Adrenal gland (tissue), 12 donors: ENCODE data around the gene MPP2. TPM values are rescaled to one million over a fixed set of nuclear protein-coding genes. Genes with fewer than 3 reads are reported as not detected.

Source experiments
- DNase-seq, 7 donors: peaks; one replicate each; pipeline ENCODE4 v3.0.0-alpha.2; 2019 to 2020
- H3K27ac ChIP-seq, 5 donors: fragments of 200-600 bp; sonication (generic) in 4 of 5; 1 replicate in 3 of 5; 2 replicates in 2 of 5; pipeline versions ENCODE4 v1.5.1 to v1.8.0; 2016 to 2020; ENCODE audit warnings: mild to moderate bottlenecking in 1 of 5
- H3K27me3 ChIP-seq: fragments of 200-600 bp; 2 replicates; pipeline ENCODE4 v1.8.0; 2021
- H3K36me3 ChIP-seq, 2 donors: fragments of 200-600 bp; replicated peaks in 1 of 2; 1 replicate in 1 of 2; 2 replicates in 1 of 2; pipeline versions ENCODE4 v1.5.1 to v1.8.0; 2018 to 2022
- H3K4me1 ChIP-seq, 2 donors: fragments of 200-600 bp; replicated peaks in 1 of 2; 1 replicate in 1 of 2; 2 replicates in 1 of 2; pipeline versions ENCODE4 v1.5.1 to v1.8.0; 2018 to 2021
- H3K4me3 ChIP-seq, 4 donors: fragments of 200-600 bp; sonication (generic) in 3 of 4; one replicate each; pipeline ENCODE4 v1.5.1; 2016 to 2018
- H3K9me3 ChIP-seq, 3 donors: fragments of 200-600 bp; sonication (generic) in 1 of 3; replicated peaks in 1 of 3; 1 replicate in 2 of 3; 2 replicates in 1 of 3; pipeline versions ENCODE4 v1.5.1 to v1.8.0; 2016 to 2021
- CTCF ChIP-seq, 6 experiments: fragments of 450-650 bp in 4 of 6; fragments of 200-600 bp in 2 of 6; sonication (generic) in 1 of 6; IDR thresholded peaks; 1 replicate in 5 of 6; 2 replicates in 1 of 6; pipeline versions ENCODE4 v1.5.1 to v1.8.0; 2016 to 2021; ENCODE audit warnings: antibody characterized with exemption in 6 of 6, mild to moderate bottlenecking in 2 of 6, moderate library complexity in 1 of 6
- POLR2A ChIP-seq, 2 donors: fragments of 450-650 bp; IDR thresholded peaks; one replicate each; pipeline ENCODE4 v1.6.1; 2017; ENCODE audit warnings: antibody characterized with exemption in 2 of 2, mild to moderate bottlenecking in 2 of 2, moderate library complexity in 1 of 2
- WGBS, 4 donors: extraction: QIAGEN DNeasy Blood & Tissue Kit in 2 of 4; methylation state at CpG; one replicate each; pipeline versions ENCODE4 v1.1.5 to v1.1.7; 2013 to 2017; 5-methylcytosine and 5-hydroxymethylcytosine counted together
- intact Hi-C, 2 donors: fragments of 100-400 bp; cut with DNase I; formaldehyde crosslinking; loops; one replicate each; pipeline versions ENCODE4 v1.14.1 to v1.15.0; 2022 to 2023
- polyA plus RNA-seq, 3 donors: library from polyadenylated mRNA; stranded (reverse); fragments of 200-250 nt in 2 of 3; fragments of 350-450 nt in 1 of 3; fragmentation: Illumina TruSeq in 1 of 3; extraction: RNeasy Lipid Tissue Mini Kit (QIAGEN cat#74804) in 1 of 3; gene quantifications; one replicate each; pipeline ENCODE4 v1.2.3, GENCODE V29; 2013 to 2014
- total RNA-seq, 9 donors: library from RNA; depleted of rRNA in 4 of 9; stranded (reverse); fragments of >200 nt in 4 of 9; fragments of 120-200 nt in 1 of 9; fragmentation: NEBNext Ultra II Directional in 1 of 9; extraction: Animal tissue kit (Norgen Biotek cat#: 25700) in 1 of 9; gene quantifications; one replicate each; pipeline versions ENCODE4 v1.1.0 to v1.2.4, GENCODE V29; 2013 to 2023
- donor health status: healthy with polysubstance abuse.
- donor health status: Bipolar disorder and iron deficiency.
- donor health status: DM: yes; HTN: yes; CAD: no.
- donor health status: DM: no; HTN: no; CAD: no.
- donor health status: DM: no; HTN: no; CAD: no.
- donor health status: DM: yes; HTN: yes; CAD: no.

Gene MPP2
- total and polyA plus RNA-seq, 12 donors = 0.29 to 16.0 (median 2.4) TPM

GRCh38 chr17:43935926-43936261, 28.6 kb upstream of the MPP2 start:
- Histone ChIP-seq H3K27me3 (peaks cover 7% of the 10 kb centered on the region), H3K4me1 (no peaks in the 10 kb centered on the region), H3K27ac (no peak overlapping the region), H3K36me3 (no peaks in the 10 kb centered on the region), H3K9me3 (no peaks in the 10 kb centered on the region), H3K4me3 (no peak overlapping the region)
- TF ChIP-seq POLR2A (IDR thresholded peaks at IDR 0.05) = no peak
- no peak for TF ChIP-seq CTCF (IDR thresholded peaks at IDR 0.05)
- DNase-seq = no peak
- WGBS, 4 donors = 76 to 87% (median 80%) methylated on average over 6 of the region's 6 CpGs
- intact Hi-C loops = no loop called here

GRCh38 chr17:43935204-43935925, 28.0 kb upstream of the MPP2 start:
- intact Hi-C loops = no loop called here
- no peak for TF ChIP-seq CTCF (IDR thresholded peaks at IDR 0.05)
- no peak for TF ChIP-seq POLR2A (IDR thresholded peaks at IDR 0.05)
- H3K4me1 ChIP-seq = no peaks in the 10 kb centered on the region
- no peaks in the 10 kb centered on the region for H3K9me3 ChIP-seq
- WGBS, 4 donors = 71 to 87% (median 83%) methylated on average over 4 to 5 of the region's 5 CpGs
- H3K36me3 ChIP-seq = no peaks in the 10 kb centered on the region
- H3K27me3 ChIP-seq = peaks cover 7% of the 10 kb centered on the region
- DNase-seq = no peak
- H3K4me3 ChIP-seq = no peak overlapping the region
- no peak overlapping the region for H3K27ac ChIP-seq

- peaks cover 3% of the 10 kb centered on the region for H3K27me3 ChIP-seq
- no peak overlapping the region for H3K4me3 ChIP-seq
- TF ChIP-seq POLR2A (IDR thresholded peaks at IDR 0.05) (no peak), CTCF (IDR thresholded peaks at IDR 0.05) (no peak)
- no peak overlapping the region for H3K27ac ChIP-seq
- H3K4me1 ChIP-seq = no peaks in the 10 kb centered on the region
- no peak for DNase-seq
- intact Hi-C loops = no loop called here
- WGBS, 4 donors = 80 to 94% (median 89%) methylated on average over 4 of the region's 4 CpGs
- H3K9me3 ChIP-seq = no peaks in the 10 kb centered on the region
- H3K36me3 ChIP-seq = no peaks in the 10 kb centered on the region
Observed at GRCh38 chr17:43932923-43933322, 25.6 kb upstream of the MPP2 start.

- H3K27me3 ChIP-seq = peaks cover 3% of the 10 kb centered on the region
- no peak overlapping the region for H3K27ac ChIP-seq
- intact Hi-C loops = no loop called here
- TF ChIP-seq CTCF (IDR thresholded peaks at IDR 0.05) (no peak), POLR2A (IDR thresholded peaks at IDR 0.05) (no peak)
- H3K36me3 ChIP-seq = no peaks in the 10 kb centered on the region
- 71 to 92% (median 86%) methylated on average over 7 to 10 of the region's 10 CpGs for WGBS, 4 donors
- H3K4me3 ChIP-seq = no peak overlapping the region
- H3K9me3 ChIP-seq = no peaks in the 10 kb centered on the region
- no peak for DNase-seq
- H3K4me1 ChIP-seq = no peaks in the 10 kb centered on the region
Observed at GRCh38 chr17:43932357-43932756, 25.0 kb upstream of the MPP2 start.
